Neural progenitor cell (in vitro differentiated cells): ENCODE measurements around the gene MAN1A1.

Experiments used
- EZH2 ChIP-seq: fragments of 200-600 bp; sonication (generic); IDR thresholded peaks from 2 replicates; pipeline ENCODE4 v1.6.1; 2017; ENCODE audit warnings: antibody characterized with exemption, mild to moderate bottlenecking, moderate library complexity
- EZH2phosphoT487 ChIP-seq: fragments of 200-600 bp; sonication (generic); IDR thresholded peaks from 2 replicates; pipeline ENCODE4 v1.6.1; 2017; ENCODE audit warnings: antibody characterized with exemption
- TF ChIP-seq, protein P1 (sequence below): fragments of 200-600 bp; sonication (generic); IDR thresholded peaks from 2 replicates; pipeline ENCODE4 v1.5.1; 2017; ENCODE audit warnings: antibody characterized with exemption, mild to moderate bottlenecking

DNA sequence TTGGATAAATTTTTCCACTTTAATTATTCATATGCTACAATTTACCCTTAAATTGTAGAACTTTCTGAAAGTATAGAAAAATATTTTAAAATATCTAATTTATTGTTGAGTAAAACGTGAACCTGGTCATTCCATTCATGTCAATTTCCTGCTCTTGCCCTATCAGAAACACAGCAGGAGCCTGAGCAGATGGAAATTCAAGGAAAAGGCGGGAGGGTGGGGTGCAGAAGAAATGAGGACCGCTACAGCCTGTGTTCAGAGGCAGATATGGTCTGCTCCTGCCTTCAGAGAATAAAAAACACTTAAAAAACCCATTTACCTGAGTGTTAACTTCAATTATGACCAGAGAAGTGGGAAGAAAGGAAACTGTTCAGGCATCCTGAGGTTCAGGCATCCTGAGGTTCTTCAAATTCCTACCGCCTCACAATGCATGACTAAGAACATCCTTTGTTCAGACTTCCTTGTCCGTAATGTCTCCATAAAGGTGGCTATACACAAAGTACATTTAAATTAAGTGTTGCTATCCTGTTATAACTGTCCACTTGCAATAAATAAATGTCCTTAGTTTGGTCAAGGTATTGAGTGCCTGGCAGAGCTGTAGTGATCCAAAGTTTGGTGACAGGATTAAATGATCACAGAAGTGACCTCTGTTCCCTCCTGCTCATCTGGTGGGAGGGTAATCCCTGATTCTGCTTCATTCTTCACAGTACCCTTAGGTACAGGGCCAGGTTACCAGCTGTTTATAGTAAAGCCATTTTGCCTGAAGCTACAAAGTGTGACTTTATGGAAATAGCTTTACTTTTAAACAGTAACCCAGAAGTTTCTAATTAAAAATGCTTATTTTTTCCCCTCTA, 109.1 kb downstream of the MAN1A1 start:
- TF ChIP-seq EZH2phosphoT487 (no peak), EZH2 (no peak)
- TF ChIP-seq, protein P1, sequence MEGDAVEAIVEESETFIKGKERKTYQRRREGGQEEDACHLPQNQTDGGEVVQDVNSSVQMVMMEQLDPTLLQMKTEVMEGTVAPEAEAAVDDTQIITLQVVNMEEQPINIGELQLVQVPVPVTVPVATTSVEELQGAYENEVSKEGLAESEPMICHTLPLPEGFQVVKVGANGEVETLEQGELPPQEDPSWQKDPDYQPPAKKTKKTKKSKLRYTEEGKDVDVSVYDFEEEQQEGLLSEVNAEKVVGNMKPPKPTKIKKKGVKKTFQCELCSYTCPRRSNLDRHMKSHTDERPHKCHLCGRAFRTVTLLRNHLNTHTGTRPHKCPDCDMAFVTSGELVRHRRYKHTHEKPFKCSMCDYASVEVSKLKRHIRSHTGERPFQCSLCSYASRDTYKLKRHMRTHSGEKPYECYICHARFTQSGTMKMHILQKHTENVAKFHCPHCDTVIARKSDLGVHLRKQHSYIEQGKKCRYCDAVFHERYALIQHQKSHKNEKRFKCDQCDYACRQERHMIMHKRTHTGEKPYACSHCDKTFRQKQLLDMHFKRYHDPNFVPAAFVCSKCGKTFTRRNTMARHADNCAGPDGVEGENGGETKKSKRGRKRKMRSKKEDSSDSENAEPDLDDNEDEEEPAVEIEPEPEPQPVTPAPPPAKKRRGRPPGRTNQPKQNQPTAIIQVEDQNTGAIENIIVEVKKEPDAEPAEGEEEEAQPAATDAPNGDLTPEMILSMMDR = no peak
